Measurements from ENCODE around the gene SST. TPM values are rescaled to one million over a fixed set of nuclear protein-coding genes. Genes with fewer than 3 reads are reported as not detected.
"Not testable (repeated sequence)": the region's sequence is repeated elsewhere in the genome, so short reads cannot be mapped to it uniquely, and the experiment has no call there.

Gene SST
- total RNA-seq, 1 donor, result not detected

DNA sequence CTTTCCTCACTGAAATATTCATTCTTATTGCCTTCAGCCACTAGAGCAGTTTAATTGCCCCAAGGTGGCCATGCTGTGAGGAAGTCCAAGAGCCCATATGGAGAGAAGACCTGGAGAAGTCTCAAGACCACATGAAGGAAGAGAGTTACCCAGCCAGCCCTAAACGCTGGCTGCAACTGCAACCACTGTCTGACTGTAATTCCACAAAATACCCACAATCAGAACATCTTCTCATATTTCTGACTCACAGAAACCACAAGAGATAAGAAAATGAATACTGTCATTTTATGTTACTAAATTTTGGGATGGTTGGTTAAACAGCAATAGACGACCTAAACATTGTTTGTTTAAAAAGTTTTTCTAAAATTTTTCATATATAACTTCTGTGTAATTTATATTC is 14.7 kb upstream of the SST start:
- Histone ChIP-seq H3K4me2 (ENCODE audit: insufficient read depth, low read length) (no peak overlapping the region), H3K4me1 (ENCODE audit: insufficient read depth, low read length) (no peaks in the 10 kb centered on the region), H3K4me3 (ENCODE audit: insufficient read depth, low read length) (no peak overlapping the region), H3K27ac (ENCODE audit: low read depth, low read length) (no peak overlapping the region), H3K27me3 (ENCODE audit: insufficient read depth, low read length) (peaks cover 19% of the 10 kb centered on the region), H4K20me1 (ENCODE audit: insufficient read depth, low read length) (no peaks in the 10 kb centered on the region), H3K36me3 (ENCODE audit: insufficient read depth, low read length) (no peaks in the 10 kb centered on the region), H3K9me3 (ENCODE audit: low read depth, low read length) (peaks cover 5% of the 10 kb centered on the region), H2AFZ (ENCODE audit: low read length) (no peak overlapping the region), H3K79me2 (ENCODE audit: insufficient read depth, low read length) (no peaks in the 10 kb centered on the region)
- no peak for TF ChIP-seq CTCF (IDR thresholded peaks at IDR 0.05; ENCODE audit: extremely low read depth, low read depth, low read length)
- DNase-seq (ENCODE audit: insufficient read length, low spot score, missing footprints), result no peak

- Histone ChIP-seq H3K9me3 (ENCODE audit: low read depth, low read length) (peaks cover 5% of the 10 kb centered on the region), H4K20me1 (ENCODE audit: insufficient read depth, low read length) (no peaks in the 10 kb centered on the region), H3K27ac (ENCODE audit: low read depth, low read length) (no peak overlapping the region), H3K27me3 (ENCODE audit: insufficient read depth, low read length) (peaks cover 18% of the 10 kb centered on the region), H3K36me3 (ENCODE audit: insufficient read depth, low read length) (no peaks in the 10 kb centered on the region), H3K4me3 (ENCODE audit: insufficient read depth, low read length) (no peak overlapping the region), H3K4me1 (ENCODE audit: insufficient read depth, low read length) (no peaks in the 10 kb centered on the region), H3K79me2 (ENCODE audit: insufficient read depth, low read length) (no peaks in the 10 kb centered on the region), H3K4me2 (ENCODE audit: insufficient read depth, low read length) (no peak overlapping the region), H2AFZ (ENCODE audit: low read length) (no peak overlapping the region)
- no peak for TF ChIP-seq CTCF (IDR thresholded peaks at IDR 0.05; ENCODE audit: extremely low read depth, low read depth, low read length)
- no peak for DNase-seq (ENCODE audit: insufficient read length, low spot score, missing footprints)
Observed at GRCh38 chr3:187684444-187684843, 14.2 kb upstream of the SST start.

- H2AFZ ChIP-seq (ENCODE audit: low read length); H3K4me2 ChIP-seq (ENCODE audit: insufficient read depth, low read length); DNase-seq (ENCODE audit: insufficient read length, low spot score, missing footprints); H3K27ac ChIP-seq (ENCODE audit: low read depth, low read length); H3K4me1 ChIP-seq (ENCODE audit: insufficient read depth, low read length); H3K79me2 ChIP-seq (ENCODE audit: insufficient read depth, low read length); H3K4me3 ChIP-seq (ENCODE audit: insufficient read depth, low read length); H3K9me3 ChIP-seq (ENCODE audit: low read depth, low read length); H4K20me1 ChIP-seq (ENCODE audit: insufficient read depth, low read length); H3K27me3 ChIP-seq (ENCODE audit: insufficient read depth, low read length); H3K36me3 ChIP-seq (ENCODE audit: insufficient read depth, low read length): not testable (repeated sequence)
Observed at GRCh38 chr3:187681756-187682155, 11.6 kb upstream of the SST start.

DNA sequence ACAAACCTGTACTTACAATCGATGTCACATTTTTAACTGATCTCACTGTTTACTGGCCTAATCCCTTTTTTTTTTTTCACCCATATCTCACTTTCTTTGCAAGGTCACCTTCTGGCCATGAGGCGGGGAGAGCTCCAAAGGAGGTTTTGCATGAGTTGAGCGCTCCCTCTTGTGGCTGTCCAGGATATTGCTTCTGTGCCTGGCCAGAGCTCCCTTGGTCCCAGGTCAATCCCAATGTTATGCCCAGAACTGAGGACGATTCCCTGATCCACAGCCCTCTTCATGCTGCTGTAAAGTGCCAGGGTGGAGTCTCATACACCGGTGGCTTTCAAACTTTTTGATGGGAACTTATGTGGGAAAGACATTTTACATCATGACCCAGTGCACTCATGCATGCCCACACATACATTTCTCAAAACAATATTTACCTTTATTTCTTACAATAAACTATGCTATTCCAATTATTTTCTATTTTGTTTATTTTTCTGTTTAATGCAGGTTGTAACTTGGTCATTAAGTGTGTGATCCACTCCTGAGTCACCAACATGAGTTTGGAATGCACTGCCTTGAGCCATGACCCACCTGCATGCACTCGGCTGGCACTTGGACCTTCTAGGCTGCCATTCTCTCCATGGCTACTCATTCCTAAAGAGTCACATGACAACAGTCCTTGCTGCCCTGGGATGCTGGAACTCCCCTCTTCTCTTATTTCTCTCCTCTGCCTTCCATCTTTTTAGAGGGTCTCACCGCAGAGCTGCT is 9.6 kb upstream of the SST start:
- H3K4me3 ChIP-seq (ENCODE audit: insufficient read depth, low read length), result no peak overlapping the region
- H2AFZ ChIP-seq (ENCODE audit: low read length), result no peak overlapping the region
- H3K9me3 ChIP-seq (ENCODE audit: low read depth, low read length), result no peaks in the 10 kb centered on the region
- H3K4me2 ChIP-seq (ENCODE audit: insufficient read depth, low read length), result no peak overlapping the region
- no peaks in the 10 kb centered on the region for H3K4me1 ChIP-seq (ENCODE audit: insufficient read depth, low read length)
- no peak overlapping the region for H3K27ac ChIP-seq (ENCODE audit: low read depth, low read length)
- no peaks in the 10 kb centered on the region for H3K36me3 ChIP-seq (ENCODE audit: insufficient read depth, low read length)
- DNase-seq (ENCODE audit: insufficient read length, low spot score, missing footprints), result peak; percentile 87
- no peaks in the 10 kb centered on the region for H3K79me2 ChIP-seq (ENCODE audit: insufficient read depth, low read length)
- TF ChIP-seq CTCF (IDR thresholded peaks at IDR 0.05; ENCODE audit: extremely low read depth, low read depth, low read length), result peak; percentile 96
- H4K20me1 ChIP-seq (ENCODE audit: insufficient read depth, low read length), result no peaks in the 10 kb centered on the region
- H3K27me3 ChIP-seq (ENCODE audit: insufficient read depth, low read length), result peaks cover 16% of the 10 kb centered on the region

Measured in osteoblast (primary cell).